H1 (cell line): ENCODE data around the gene HDAC9. TPM values are rescaled to one million over a fixed set of nuclear protein-coding genes. Genes with fewer than 3 reads are reported as not detected.

Experiments
- CTCF ChIA-PET: fragments of 300-600 bp; sonication (Branson Sonifier 250); formaldehyde crosslinking; loops from one replicate; lab custom pipeline; 2021; ENCODE audit not compliant: partially characterized antibody; lab: Charles Lee
- POLR2A ChIA-PET: fragments of 300-600 bp; sonication (Branson Sonifier 250); formaldehyde crosslinking; loops from one replicate; lab custom pipeline; 2021; ENCODE audit warnings: inconsistent platforms; ENCODE audit not compliant: partially characterized antibody; lab: Charles Lee
- DNase-seq, 2 experiments: peaks; one replicate each; pipeline versions ENCODE4 v3.0.0 to v3.0.0-alpha.2; 2010 to 2022; ENCODE audit warnings: low spot score in 2 of 2, low read depth in 1 of 2, mixed read lengths in 1 of 2
- FAIRE-seq: peaks from 2 replicates; lab custom pipeline; 2011; peaks lifted over from hg19 to GRCh38; lab: Jason Lieb, UNC
- H2AFZ ChIP-seq: 2 replicates; pipeline ENCODE4 v1.8.1; 2012; ENCODE audit warnings: low read length, inconsistent platforms
- H2AK5ac ChIP-seq: 2 replicates; pipeline ENCODE4 v1.6.1; 2013; ENCODE audit warnings: low read depth, low read length
- H2BK120ac ChIP-seq: replicated peaks from 2 replicates; pipeline ENCODE3; 2013; ENCODE audit warnings: low read depth, low read length, inconsistent platforms
- H2BK12ac ChIP-seq: 2 replicates; pipeline ENCODE4 v1.6.1; 2013; ENCODE audit warnings: low read depth, low read length
- H2BK15ac ChIP-seq: 2 replicates; pipeline ENCODE4 v1.6.1; 2013; ENCODE audit warnings: low read length
- H2BK20ac ChIP-seq: 2 replicates; pipeline ENCODE4 v1.6.1; 2013; ENCODE audit warnings: low read length
- H2BK5ac ChIP-seq: 2 replicates; pipeline ENCODE4 v1.6.1; 2013; ENCODE audit warnings: low read depth, low read length
- H3K14ac ChIP-seq: 2 replicates; pipeline ENCODE4 v1.6.1; 2013; ENCODE audit warnings: inconsistent platforms; ENCODE audit not compliant: insufficient read length
- H3K18ac ChIP-seq: 2 replicates; pipeline ENCODE4 v1.6.1; 2013; ENCODE audit warnings: low read length; ENCODE audit errors: extremely low read depth
- H3K23ac ChIP-seq: 2 replicates; pipeline ENCODE4 v1.6.1; 2013; ENCODE audit warnings: inconsistent platforms; ENCODE audit not compliant: insufficient read length
- H3K23me2 ChIP-seq: 2 replicates; pipeline ENCODE4 v1.6.1; 2013; ENCODE audit warnings: low read depth, low read length
- H3K27ac ChIP-seq: 2 replicates; pipeline ENCODE4 v1.6.1; 2011; ENCODE audit warnings: low read depth, low read length, inconsistent platforms
- H3K27me3 ChIP-seq, 4 experiments: replicated peaks in 1 of 4; 1 replicate in 1 of 4; 2 replicates in 3 of 4; pipeline versions ENCODE4 v1.6.1 to v1.8.1; 2011 to 2013; ENCODE audit warnings: low read length in 3 of 4, mild to moderate bottlenecking in 3 of 4, inconsistent platforms in 2 of 4, mixed read lengths in 2 of 4, moderate library complexity in 1 of 4; ENCODE audit not compliant: control insufficient read depth in 3 of 4, insufficient read depth in 3 of 4; ENCODE audit errors: extremely low read depth in 1 of 4
- H3K36me3 ChIP-seq, 4 experiments: 2 replicates each; pipeline versions ENCODE4 v1.6.1 to v1.8.1; 2011 to 2013; ENCODE audit warnings: mild to moderate bottlenecking in 4 of 4, low read length in 3 of 4, moderate library complexity in 2 of 4, control low read depth in 1 of 4, inconsistent platforms in 1 of 4; ENCODE audit not compliant: insufficient read depth in 4 of 4, control insufficient read depth in 2 of 4
- H3K4ac ChIP-seq: replicated peaks from 2 replicates; pipeline ENCODE3; 2013; ENCODE audit warnings: low read length, low read depth, mixed read lengths, inconsistent platforms; ENCODE audit not compliant: insufficient read length
- H3K4me1 ChIP-seq, 4 experiments: replicated peaks in 1 of 4; 1 replicate in 1 of 4; 2 replicates in 3 of 4; pipeline versions ENCODE4 v1.6.1 to v1.8.1; 2011 to 2013; ENCODE audit warnings: low read length in 3 of 4, inconsistent platforms in 2 of 4, mixed read lengths in 1 of 4; ENCODE audit not compliant: insufficient read depth in 4 of 4, control insufficient read depth in 3 of 4
- H3K4me2 ChIP-seq, 2 experiments: 2 replicates each; pipeline versions ENCODE4 v1.6.1 to v1.8.1; 2011 to 2013; ENCODE audit warnings: low read depth in 2 of 2, low read length in 2 of 2, control low read depth in 1 of 2, inconsistent platforms in 1 of 2, mild to moderate bottlenecking in 1 of 2; ENCODE audit not compliant: insufficient read depth in 1 of 2
- H3K4me3 ChIP-seq, 4 experiments: fragments of 200-600, 300-600 bp in 1 of 4; sonication (generic), shearing (Covaris generic), sonication (Bioruptor Twin) in 1 of 4; 2 replicates each; pipeline versions ENCODE4 v1.5.1 to v1.8.1; 2011 to 2016; ENCODE audit warnings: low read length in 4 of 4, low read depth in 3 of 4, control low read depth in 2 of 4, inconsistent platforms in 2 of 4, mild to moderate bottlenecking in 2 of 4, mixed read lengths in 1 of 4, moderate library complexity in 1 of 4; ENCODE audit not compliant: insufficient read depth in 2 of 4; ENCODE audit errors: extremely low read depth in 1 of 4
- H3K56ac ChIP-seq: replicated peaks from 2 replicates; pipeline ENCODE3; 2013; ENCODE audit warnings: low read depth, mild to moderate bottlenecking, mixed read lengths, low read length, inconsistent platforms; ENCODE audit not compliant: insufficient read length
- H3K79me1 ChIP-seq: 2 replicates; pipeline ENCODE4 v1.6.1; 2013; ENCODE audit warnings: low read depth, low read length, control low read depth
- H3K79me2 ChIP-seq, 2 experiments: 2 replicates each; pipeline versions ENCODE4 v1.6.1 to v1.8.1; 2012 to 2013; ENCODE audit warnings: low read length in 2 of 2, mild to moderate bottlenecking in 2 of 2, inconsistent platforms in 1 of 2; ENCODE audit not compliant: insufficient read depth in 2 of 2, control insufficient read depth in 1 of 2
- H3K9ac ChIP-seq, 4 experiments: replicated peaks in 1 of 4; 1 replicate in 1 of 4; 2 replicates in 3 of 4; pipeline versions ENCODE4 v1.6.1 to v1.8.1; 2011 to 2013; ENCODE audit warnings: low read depth in 3 of 4, low read length in 3 of 4, control low read depth in 2 of 4, mild to moderate bottlenecking in 2 of 4, moderate library complexity in 2 of 4, inconsistent platforms in 1 of 4; ENCODE audit errors: extremely low read depth in 1 of 4
- H3K9me3 ChIP-seq, 2 experiments: 2 replicates each; pipeline versions ENCODE4 v1.6.1 to v1.8.1; 2012 to 2013; ENCODE audit warnings: mild to moderate bottlenecking in 2 of 2, moderate library complexity in 2 of 2, control low read depth in 1 of 2, inconsistent platforms in 1 of 2, low read depth in 1 of 2, low read length in 1 of 2, mixed read lengths in 1 of 2; ENCODE audit not compliant: insufficient read depth in 2 of 2
- H4K20me1 ChIP-seq, 2 experiments: replicated peaks in 1 of 2; 2 replicates each; pipeline versions ENCODE3 to v1.8.1; 2011 to 2013; ENCODE audit warnings: inconsistent platforms in 2 of 2, low read length in 2 of 2, mild to moderate bottlenecking in 1 of 2; ENCODE audit not compliant: insufficient read depth in 2 of 2, control insufficient read depth in 1 of 2
- H4K5ac ChIP-seq: 2 replicates; pipeline ENCODE4 v1.6.1; 2013; ENCODE audit warnings: low read length, low read depth, mixed read lengths, inconsistent platforms; ENCODE audit not compliant: insufficient read length
- H4K8ac ChIP-seq: 2 replicates; pipeline ENCODE4 v1.8.0; 2013; ENCODE audit warnings: mild to moderate bottlenecking, moderate library complexity, low read length, inconsistent platforms; ENCODE audit not compliant: insufficient read depth; ENCODE audit errors: extremely low read depth
- H4K91ac ChIP-seq: replicated peaks from 2 replicates; pipeline ENCODE3; 2013; ENCODE audit warnings: low read length, mixed read lengths, inconsistent platforms; ENCODE audit not compliant: insufficient read length
- BCL11A ChIP-seq, 2 experiments: IDR thresholded peaks; one replicate each; pipeline ENCODE4 v1.6.1; 2011; ENCODE audit warnings: low read depth in 2 of 2, low read length in 2 of 2, mild to moderate bottlenecking in 2 of 2
- BRCA1 ChIP-seq: IDR thresholded peaks from 2 replicates; pipeline ENCODE4 v1.6.1; 2012; ENCODE audit warnings: low read depth, low read length, improper control_type of control experiment
- SAP30 ChIP-seq: fragments of 300-600 bp; sonication (generic); IDR thresholded peaks from 2 replicates; pipeline ENCODE4 v1.7.1; 2012; ENCODE audit warnings: low read length, moderate library complexity, mild to moderate bottlenecking, inconsistent platforms; ENCODE audit not compliant: insufficient read depth, insufficient replicate concordance
- SP2 ChIP-seq: IDR thresholded peaks from 2 replicates; pipeline ENCODE4 v1.6.1; 2012; ENCODE audit warnings: mild to moderate bottlenecking, low read length, inconsistent platforms
- WGBS, 2 experiments: shearing (Covaris generic) in 1 of 2; methylation state at CpG; one replicate each; pipeline versions ENCODE4 v1.1.6 to v1.1.7; 2013 to 2015; ENCODE audit warnings: low lambda C conversion rate in 2 of 2, mixed read lengths in 2 of 2, inconsistent platforms in 1 of 2, low coverage in 1 of 2, missing lambda C conversion rate in 1 of 2; ENCODE audit not compliant: insufficient replicate concordance in 2 of 2, insufficient coverage in 1 of 2, insufficient read length in 1 of 2; ENCODE audit errors: extremely low coverage in 1 of 2, missing lambda C conversion rate in 1 of 2; 5-methylcytosine and 5-hydroxymethylcytosine counted together
- polyA plus RNA-seq, 7 experiments: library from polyadenylated mRNA; depleted of rRNA in 3 of 7; stranded (reverse) in 5 of 7; unstranded in 2 of 7; fragments of >200 nt in 5 of 7; fragments of 200-250 nt in 2 of 7; gene quantifications; 1 replicate in 5 of 7; 2 replicates in 1 of 7; 4 replicates in 1 of 7; pipeline versions ENCODE4 v1.2.1 to v1.2.3, GENCODE V29; 2011 to 2013; ENCODE audit warnings: missing spikeins in 2 of 7, mixed read lengths in 2 of 7
- total RNA-seq: library from RNA; stranded (reverse); fragmentation: NEBNext Ultra II Directional; extraction: Animal tissue kit (Norgen Biotek cat#: 25700); gene quantifications from 2 replicates; pipeline ENCODE4 v1.2.1, GENCODE V29; 2021
- TF ChIP-seq, protein P1 (sequence below): IDR thresholded peaks from 2 replicates; pipeline ENCODE4 v1.6.1; 2012; ENCODE audit warnings: inconsistent platforms

The HDAC9 gene
- total and polyA plus RNA-seq, 2 of the 8 experiments (the other 6 are each of a cell fraction or from before 2014, with no cell fraction given), result 9.5 to 13.1 TPM

DNA sequence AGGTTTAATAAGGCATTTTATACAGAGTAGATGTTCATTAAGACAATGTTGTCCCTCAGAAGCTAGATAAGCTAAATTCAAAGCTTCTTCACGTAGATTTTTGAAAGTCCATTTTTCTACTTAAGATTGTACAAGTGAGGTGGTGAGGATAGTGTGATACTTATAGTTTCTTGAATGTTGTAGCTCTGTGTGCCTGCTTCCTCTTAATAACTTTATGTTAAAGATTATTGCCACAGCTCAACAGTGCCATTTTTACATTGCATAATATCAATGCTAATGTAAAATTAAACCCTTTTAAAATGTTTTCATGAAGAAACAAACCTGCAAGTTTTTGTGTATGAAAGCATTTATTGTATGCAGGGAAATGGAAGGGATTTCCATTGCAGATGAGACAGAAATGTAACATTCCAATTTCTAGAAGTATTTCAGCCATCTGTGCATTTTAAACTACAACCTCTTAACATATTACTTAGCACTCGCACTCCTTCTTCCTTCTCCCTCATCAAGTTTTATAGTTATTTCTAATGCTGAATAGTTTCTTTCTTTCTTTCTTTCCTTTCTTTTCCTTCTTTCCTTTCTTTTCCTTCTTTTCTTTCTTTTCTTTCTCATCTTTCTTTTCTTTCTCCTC is 409.9 kb downstream of the HDAC9 start:
- no peak overlapping the region for H3K4me3 ChIP-seq
- H2BK120ac ChIP-seq, result no peak overlapping the region
- H2BK15ac ChIP-seq, result no peak overlapping the region
- H4K8ac ChIP-seq, result no peak overlapping the region
- H3K79me2 ChIP-seq, result no peaks in the 10 kb centered on the region
- ChIA-PET POLR2A (no interaction called here), CTCF (interaction anchor here (1.0 to 2.2 kb wide), 4 partner anchors 9 to 36 kb away, joined by 3 to 6 read pairs (median 5); no protein-coding TSS in a partner anchor)
- H2BK5ac ChIP-seq, result no peak overlapping the region
- DNase-seq (no peak), FAIRE-seq (no peak)
- no peaks in the 10 kb centered on the region for H3K79me1 ChIP-seq
- H3K56ac ChIP-seq, result no peak overlapping the region
- H3K9me3 ChIP-seq, result no peaks in the 10 kb centered on the region
- no peak overlapping the region for H2AK5ac ChIP-seq
- no peak overlapping the region for H3K14ac ChIP-seq
- H3K27ac ChIP-seq, result no peak overlapping the region
- no peak overlapping the region for H2BK20ac ChIP-seq
- no peak overlapping the region for H3K9ac ChIP-seq
- no peaks in the 10 kb centered on the region for H3K27me3 ChIP-seq
- TF ChIP-seq SAP30, result no peak
- TF ChIP-seq, protein P1, sequence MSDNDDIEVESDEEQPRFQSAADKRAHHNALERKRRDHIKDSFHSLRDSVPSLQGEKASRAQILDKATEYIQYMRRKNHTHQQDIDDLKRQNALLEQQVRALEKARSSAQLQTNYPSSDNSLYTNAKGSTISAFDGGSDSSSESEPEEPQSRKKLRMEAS, result no peak
- TF ChIP-seq SP2, result no peak
- no peak for TF ChIP-seq BCL11A (IDR thresholded peaks at IDR 0.05; ENCODE audit: low read depth in 2 of 2, low read length in 2 of 2)
- no peak for TF ChIP-seq BRCA1
- WGBS, 2 experiments, result 91% methylated on average over 2 of the region's 2 CpGs; no CpG with 5 or more reads in 1 of the 2 experiments
- no peak overlapping the region for H3K18ac ChIP-seq
- no peak overlapping the region for H3K23ac ChIP-seq
- H4K20me1 ChIP-seq, result no peaks in the 10 kb centered on the region
- H2BK12ac ChIP-seq, result no peak overlapping the region
- H4K91ac ChIP-seq, result no peak overlapping the region
- H4K5ac ChIP-seq, result no peak overlapping the region
- H3K36me3 ChIP-seq, result no peaks in the 10 kb centered on the region
- H3K4me1 ChIP-seq, result no peaks in the 10 kb centered on the region
- no peak overlapping the region for H3K4ac ChIP-seq
- H3K4me2 ChIP-seq, result no peak overlapping the region
- no peaks in the 10 kb centered on the region for H3K23me2 ChIP-seq
- no peak overlapping the region for H2AFZ ChIP-seq
